ENCODE data around the gene MCTP2.

DNA sequence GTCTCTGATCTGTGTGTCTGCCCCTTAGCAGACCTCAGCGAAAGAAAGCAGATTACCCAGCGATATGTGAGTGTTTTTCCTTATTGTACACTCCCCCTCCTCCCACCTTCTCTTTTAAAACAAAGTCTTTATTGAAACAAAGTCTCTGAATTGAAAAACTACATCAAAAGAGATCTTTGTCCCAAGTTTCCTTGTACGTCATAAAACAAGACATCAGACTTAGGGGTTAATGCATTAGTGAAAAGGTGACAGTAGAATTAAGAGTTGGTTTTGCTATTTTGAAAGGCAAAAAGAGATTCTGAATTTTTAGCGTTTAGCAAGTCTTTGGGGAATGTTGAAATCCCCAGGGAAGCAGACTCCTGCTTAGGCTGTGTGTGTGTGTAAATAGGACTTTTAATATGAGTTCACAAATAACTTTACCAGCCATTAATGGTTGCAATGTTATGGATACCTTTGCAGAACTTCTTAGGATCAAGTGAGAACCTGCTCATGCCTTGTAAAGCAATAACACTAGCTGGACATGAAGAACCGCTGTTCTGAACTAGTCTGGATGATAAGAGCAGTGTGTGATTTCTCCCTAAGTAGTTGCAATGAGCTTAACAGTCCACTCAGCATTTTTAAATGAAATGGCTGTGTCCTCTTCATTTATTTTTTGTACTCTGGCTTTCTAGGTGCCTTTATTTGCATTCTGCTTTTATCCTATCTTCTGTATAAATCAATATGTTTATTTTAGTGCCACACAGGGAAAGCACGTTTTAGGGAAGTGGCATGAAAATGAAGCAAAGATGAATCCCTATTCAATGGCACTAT, 136.6 kb downstream of the MCTP2 start:
- no peak for TF ChIP-seq TAF1 (IDR thresholded peaks at IDR 0.05; ENCODE audit: borderline replicate concordance, insufficient read depth, low read length)
- no peak for TF ChIP-seq REST (IDR thresholded peaks at IDR 0.05; ENCODE audit: insufficient read depth in 1 of 2, low read depth in 2 of 2, low read length in 2 of 2)
- no peak for TF ChIP-seq POLR2AphosphoS5 (IDR thresholded peaks at IDR 0.05; ENCODE audit: low read depth, low read length)
- TF ChIP-seq SIN3A (IDR thresholded peaks at IDR 0.05; ENCODE audit: borderline replicate concordance, insufficient read depth, low read length) = no peak
- TF ChIP-seq FOXP2 (optimal IDR thresholded peaks at IDR 0.05; ENCODE audit: borderline replicate concordance, extremely low read depth, extremely low read length, insufficient read depth) = no peak
